T-helper 2 cell (primary cell): ENCODE measurements around the gene CAP1.

ENCODE experiments used
- DNase-seq, 5 experiments: peaks; one replicate each; pipeline versions ENCODE4 v3.0.0 to v3.0.0-alpha.2; 2012 to 2022

CAP1 gene

GRCh38 chr1:40059338-40059959, 18.9 kb downstream of the CAP1 start:
- peak in 2 of 5 experiments; percentile 44 to 77 for DNase-seq

- DNase-seq: peak in 1 of 5 experiments; percentile 61
Observed at GRCh38 chr1:40059960-40060750, 19.6 kb downstream of the CAP1 start.

- peak in 1 of 5 experiments; percentile 26 for DNase-seq
Observed at GRCh38 chr1:40064797-40065499, 24.4 kb downstream of the CAP1 start.

GRCh38 chr1:40067023-40067422, 26.5 kb downstream of the CAP1 start:
- no peak for DNase-seq

GRCh38 chr1:40067851-40068250, 27.3 kb downstream of the CAP1 start:
- DNase-seq: no peak

GRCh38 chr1:40072142-40072541, 31.6 kb downstream of the CAP1 start:
- DNase-seq: no peak

- DNase-seq: no peak
Observed at GRCh38 chr1:40073062-40073461, 32.5 kb downstream of the CAP1 start.

GRCh38 chr1:40075266-40075665, 34.7 kb downstream of the CAP1 start:
- DNase-seq: no peak

GRCh38 chr1:40076895-40077312, 36.4 kb downstream of the CAP1 start:
- no peak for DNase-seq

- DNase-seq: peak in 3 of 5 experiments; percentile 16 to 66 (median 17)
Observed at GRCh38 chr1:40078512-40079333, 38.2 kb downstream of the CAP1 start.

GRCh38 chr1:40079774-40080400, 39.4 kb downstream of the CAP1 start:
- peak in 1 of 5 experiments; percentile 65 for DNase-seq

- DNase-seq: no peak
Observed at GRCh38 chr1:40081871-40082270, 41.3 kb downstream of the CAP1 start.

GRCh38 chr1:40084750-40085149, 44.2 kb downstream of the CAP1 start:
- peak in 1 of 5 experiments; percentile 16 for DNase-seq

GRCh38 chr1:40090652-40091355, 50.3 kb downstream of the CAP1 start:
- no peak for DNase-seq

GRCh38 chr1:40092241-40092640, 51.7 kb downstream of the CAP1 start:
- no peak for DNase-seq

- DNase-seq: no peak
Observed at GRCh38 chr1:40092706-40093639, 52.4 kb downstream of the CAP1 start.

- DNase-seq: no peak
Observed at GRCh38 chr1:40094466-40095110, 54.1 kb downstream of the CAP1 start.

GRCh38 chr1:40095806-40096205, 55.3 kb downstream of the CAP1 start:
- no peak for DNase-seq

GRCh38 chr1:40096646-40096976, 56.1 kb downstream of the CAP1 start:
- no peak for DNase-seq
